PFSK-1 (cell line): ENCODE results near the gene RAPGEF5.

Experiments used
- FOXP2 ChIP-seq: optimal IDR thresholded peaks from 2 replicates; pipeline ENCODE3; 2011; ENCODE audit warnings: borderline replicate concordance, control low read depth, inconsistent platforms; ENCODE audit not compliant: insufficient read depth; ENCODE audit errors: extremely low read length, extremely low read depth
- POLR2AphosphoS5 ChIP-seq: IDR thresholded peaks from 2 replicates; pipeline ENCODE4 v1.6.1; 2012; ENCODE audit warnings: low read depth, mild to moderate bottlenecking, control low read depth, low read length, moderate library complexity
- REST ChIP-seq, 2 experiments: IDR thresholded peaks; 2 replicates each; pipeline versions ENCODE4 v1.6.1 to v1.8.0; 2011 to 2012; ENCODE audit warnings: low read depth in 2 of 2, low read length in 2 of 2, control low read depth in 1 of 2, inconsistent platforms in 1 of 2, mild to moderate bottlenecking in 1 of 2, moderate library complexity in 1 of 2; ENCODE audit not compliant: insufficient read depth in 1 of 2
- SIN3A ChIP-seq: IDR thresholded peaks from 2 replicates; pipeline ENCODE4 v1.6.1; 2012; ENCODE audit warnings: mild to moderate bottlenecking, low read length, moderate library complexity, borderline replicate concordance; ENCODE audit not compliant: insufficient read depth

GRCh38 chr7:22075561-22075960 lies 281.4 kb downstream of the RAPGEF5 start:
- TF ChIP-seq FOXP2 = no peak
- TF ChIP-seq POLR2AphosphoS5 = no peak
- TF ChIP-seq REST (IDR thresholded peaks at IDR 0.05; ENCODE audit: insufficient read depth in 1 of 2, low read depth in 2 of 2, low read length in 2 of 2) = no peak
- no peak for TF ChIP-seq SIN3A
